GM18907 (cell line): ENCODE data around the gene RGCC.
"Not testable (repeated sequence)": the region's sequence is repeated elsewhere in the genome, so short reads cannot be mapped to it uniquely, and the experiment has no call there.

Source experiments
- ATAC-seq: cut with Tn5 transposase; IDR thresholded peaks from one replicate; pipeline ENCODE4 v1.9.1; 2021; ENCODE audit warnings: mild to moderate bottlenecking, moderate library complexity; ENCODE audit not compliant: unreplicated experiment

Gene RGCC, protein sequence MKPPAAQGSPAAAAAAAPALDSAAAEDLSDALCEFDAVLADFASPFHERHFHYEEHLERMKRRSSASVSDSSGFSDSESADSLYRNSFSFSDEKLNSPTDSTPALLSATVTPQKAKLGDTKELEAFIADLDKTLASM

DNA sequence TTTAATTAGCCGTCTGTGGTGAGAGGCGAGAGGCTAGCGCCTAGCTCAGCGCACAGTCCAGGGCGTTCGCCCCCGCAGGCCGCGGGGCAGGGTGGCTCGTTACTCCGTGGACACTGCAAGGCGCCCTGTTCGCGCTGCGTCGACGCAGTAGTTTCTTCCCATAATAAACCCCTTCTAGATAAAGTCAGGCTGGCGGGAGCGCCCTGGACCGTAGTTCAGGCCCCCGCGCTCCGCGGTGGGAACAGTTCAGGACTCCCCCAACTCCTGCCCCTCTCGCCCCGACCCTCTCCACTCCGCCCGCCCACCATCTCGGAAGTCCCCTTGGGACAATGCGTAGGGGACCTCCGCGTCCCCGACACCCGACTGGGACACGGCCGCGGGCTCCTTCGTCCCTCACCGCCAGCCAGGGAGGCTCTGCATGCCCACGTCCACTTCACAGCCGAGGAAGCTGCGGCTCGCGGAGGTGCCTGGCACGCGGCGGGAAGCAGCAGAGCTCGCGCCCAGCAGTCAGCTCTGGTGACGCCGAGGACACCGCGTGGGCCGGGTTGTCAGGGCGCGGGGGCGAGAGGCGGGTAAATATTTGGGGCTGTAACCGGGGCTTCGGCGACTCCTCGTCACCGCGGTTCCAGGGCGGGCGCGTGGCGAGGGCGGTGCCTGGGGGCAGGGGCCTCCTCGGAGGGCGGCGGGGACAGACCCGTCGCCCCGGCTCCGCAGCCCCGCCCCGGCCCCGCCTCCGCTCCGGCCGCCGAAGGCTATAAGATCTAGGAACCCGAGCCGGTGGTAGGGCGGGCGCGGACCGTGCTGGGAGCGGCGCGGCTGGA lies at the start of gene RGCC:
Gene RGCC (plus strand): TSS at position 783 of the 821 bp plus-strand sequence. CDS start 158 bp downstream, outside the sequence.
- peak; percentile 61 for ATAC-seq

- no peak for ATAC-seq
Measured at GRCh38 chr13:41408121-41408520, 49.2 kb upstream of the RGCC start.

- ATAC-seq: no peak
Measured at GRCh38 chr13:41408746-41409145, 48.6 kb upstream of the RGCC start.

DNA sequence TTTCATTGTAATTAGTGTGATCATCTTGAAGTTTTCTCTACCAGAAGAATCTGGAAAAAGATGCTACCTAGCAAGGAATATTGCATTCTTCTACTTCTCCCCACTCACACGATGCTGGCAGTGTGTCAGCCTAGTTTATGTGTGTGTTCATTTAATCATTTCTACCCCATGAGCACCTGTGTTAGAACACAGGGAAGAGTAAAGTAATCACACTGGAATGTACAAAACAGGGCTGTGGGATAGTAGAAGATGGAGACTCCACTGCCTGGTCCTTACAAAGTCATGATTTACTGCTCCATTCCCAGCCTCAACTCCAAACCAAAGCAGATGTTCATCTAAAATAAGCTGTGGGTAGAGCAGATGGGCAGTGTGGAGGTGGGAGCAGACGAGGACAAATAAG lies 47.7 kb upstream of the RGCC start:
- no peak for ATAC-seq

DNA sequence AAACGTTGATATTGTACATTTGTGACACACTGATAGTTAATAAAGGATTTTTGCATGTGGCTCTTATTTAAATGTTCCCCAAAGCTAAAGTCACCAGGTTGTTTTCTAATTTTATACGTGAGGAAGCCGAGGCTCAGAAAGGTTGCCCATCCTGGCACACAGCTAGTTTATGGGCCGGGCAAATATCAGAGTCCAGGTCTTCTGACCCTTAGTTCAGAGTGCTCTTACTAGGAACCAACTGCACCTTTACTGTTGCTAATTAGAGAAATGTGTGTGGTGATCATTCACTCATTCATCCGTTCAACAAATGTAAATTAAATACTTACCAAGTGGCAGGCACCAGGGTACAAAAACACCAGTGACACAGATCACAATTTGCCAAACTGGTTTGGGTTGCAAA lies 46.3 kb upstream of the RGCC start:
- no peak for ATAC-seq

DNA sequence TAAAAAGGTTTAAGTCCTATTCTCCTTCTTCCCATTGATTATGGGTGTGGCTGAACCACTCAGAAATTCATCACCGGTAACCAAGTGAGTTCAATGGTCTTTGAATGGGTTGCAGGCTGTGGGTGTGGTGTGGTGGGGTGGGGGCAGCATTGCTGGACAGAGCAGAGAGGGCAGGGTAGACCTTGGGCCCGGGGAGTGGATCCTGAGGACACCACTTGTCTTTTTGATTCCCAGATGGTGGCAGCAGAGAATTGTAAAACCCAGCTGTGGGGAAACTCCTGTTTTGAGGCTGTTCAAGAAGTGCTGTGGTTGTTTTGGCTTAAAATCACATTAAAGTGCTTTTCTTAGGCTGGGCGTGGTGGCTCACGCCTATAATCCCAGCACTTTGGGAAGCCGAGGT lies 45.8 kb upstream of the RGCC start:
- no peak for ATAC-seq

GRCh38 chr13:41413872-41414271 lies 43.5 kb upstream of the RGCC start:
- no peak for ATAC-seq

DNA sequence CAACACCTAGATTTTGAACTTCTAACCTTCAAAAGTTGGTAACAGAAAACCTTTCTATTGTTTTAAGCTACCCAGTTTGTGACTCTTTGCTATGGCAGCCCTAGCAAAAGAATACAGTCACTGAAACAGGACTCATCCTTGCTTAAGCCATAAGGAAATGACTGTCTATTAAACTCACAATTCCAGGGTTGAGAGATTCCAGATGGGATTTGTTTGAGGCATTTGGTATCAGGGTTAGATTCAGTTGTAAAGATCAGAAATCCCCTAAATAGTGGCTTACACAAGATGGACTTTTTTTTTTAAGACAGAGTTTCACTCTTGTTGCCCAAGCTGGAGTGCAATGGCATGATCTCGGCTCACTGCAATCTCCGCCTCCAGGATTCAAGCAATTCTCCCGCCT lies 41.1 kb upstream of the RGCC start:
- no peak for ATAC-seq

- ATAC-seq: no peak
Measured at GRCh38 chr13:41418027-41418426, 39.3 kb upstream of the RGCC start.

DNA sequence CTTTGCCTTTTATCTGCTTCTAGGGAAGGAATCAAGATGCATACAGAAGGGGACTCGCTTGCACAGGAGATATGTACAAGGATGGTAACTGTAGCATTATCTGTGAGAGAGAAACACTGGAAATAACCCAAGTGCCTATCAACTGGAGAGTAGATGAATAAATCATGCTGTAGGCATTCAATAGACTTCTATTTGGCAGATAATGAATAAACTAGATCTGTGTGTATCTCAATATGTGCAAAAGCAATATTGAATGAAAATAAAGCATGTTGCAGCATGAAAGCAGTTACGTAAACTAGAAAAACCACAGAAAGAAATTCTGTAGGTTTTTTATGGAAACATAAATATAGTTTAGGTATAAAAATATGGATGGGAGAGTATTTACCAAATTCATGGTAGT lies 38.6 kb upstream of the RGCC start:
- no peak for ATAC-seq

DNA sequence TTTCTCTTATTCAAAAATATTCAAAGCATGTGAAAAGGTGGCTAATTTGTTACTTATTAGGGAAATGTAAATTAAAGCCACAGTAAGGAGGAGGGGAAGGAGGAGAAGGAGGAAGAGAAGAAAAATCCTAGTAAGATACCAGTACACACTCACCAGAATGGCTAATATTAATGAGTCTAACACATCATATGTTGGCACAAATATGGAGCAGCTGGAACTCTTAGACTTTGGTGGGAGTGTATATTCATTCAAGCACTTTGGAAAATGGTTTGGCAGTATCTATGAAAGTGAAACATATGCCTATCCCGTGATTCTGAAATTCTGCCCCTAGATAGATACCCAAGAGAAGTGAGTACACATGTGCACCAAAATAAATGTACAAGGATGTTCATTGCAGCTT lies 38.1 kb upstream of the RGCC start:
- ATAC-seq: no peak

DNA sequence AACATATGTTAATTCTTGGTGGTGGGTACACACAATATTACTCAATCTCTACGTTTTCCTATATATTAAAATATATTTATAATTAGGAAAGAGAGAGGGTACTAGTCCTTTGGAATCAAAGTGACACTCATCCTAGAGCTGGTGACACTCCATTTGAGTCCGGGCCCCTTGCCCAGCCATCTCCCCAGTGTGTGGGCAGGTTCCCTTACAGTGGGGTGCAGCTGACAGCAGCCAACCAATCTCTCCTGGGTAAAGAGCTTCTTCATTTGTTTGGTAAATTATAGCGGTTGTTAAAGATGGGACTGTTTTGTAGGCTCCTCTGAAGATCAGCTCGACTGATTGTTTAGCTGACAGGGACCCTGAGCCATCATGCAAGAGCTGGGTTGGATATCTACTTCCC lies 37.2 kb upstream of the RGCC start:
- ATAC-seq: no peak

DNA sequence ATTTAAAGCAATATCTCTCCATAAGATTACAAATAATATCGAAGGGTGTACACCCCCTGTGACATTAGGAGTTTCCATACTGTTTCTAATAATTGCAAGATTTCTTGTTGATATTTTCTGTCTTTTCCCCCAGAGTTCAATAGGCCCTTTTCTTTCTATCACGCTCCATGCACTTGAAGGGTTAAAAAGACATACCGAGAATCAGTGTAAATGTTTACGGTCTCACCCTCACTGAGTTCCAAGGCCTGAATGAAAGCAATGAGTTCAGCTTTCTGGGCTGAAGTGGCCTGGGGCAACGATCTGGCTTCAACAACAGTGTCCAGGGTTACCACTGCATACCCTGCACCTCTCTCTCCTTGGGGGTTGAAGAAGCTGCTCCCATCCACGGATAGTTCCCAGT lies 36.0 kb upstream of the RGCC start:
- not testable (repeated sequence) for ATAC-seq

GRCh38 chr13:41421983-41422382 lies 35.4 kb upstream of the RGCC start:
- not testable (repeated sequence) for ATAC-seq

- not testable (repeated sequence) for ATAC-seq
Measured at GRCh38 chr13:41423259-41423658, 34.1 kb upstream of the RGCC start.

DNA sequence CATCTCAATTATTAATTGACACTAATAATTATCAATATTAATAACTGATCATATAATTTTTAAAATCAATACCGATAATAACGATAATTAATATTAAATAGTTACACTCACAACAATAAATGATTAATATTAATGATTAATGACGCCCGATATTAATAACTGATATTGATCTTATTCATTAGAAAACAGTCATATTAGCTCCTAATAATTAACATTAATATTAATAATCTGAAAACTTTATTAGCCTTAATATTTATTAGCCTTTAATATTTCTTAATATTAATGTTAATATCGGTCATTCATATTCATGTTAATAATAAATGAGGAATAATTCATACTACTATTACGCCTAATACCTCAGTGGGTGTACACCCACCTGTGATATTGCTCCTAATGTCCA lies 32.7 kb upstream of the RGCC start:
- not testable (repeated sequence) for ATAC-seq

DNA sequence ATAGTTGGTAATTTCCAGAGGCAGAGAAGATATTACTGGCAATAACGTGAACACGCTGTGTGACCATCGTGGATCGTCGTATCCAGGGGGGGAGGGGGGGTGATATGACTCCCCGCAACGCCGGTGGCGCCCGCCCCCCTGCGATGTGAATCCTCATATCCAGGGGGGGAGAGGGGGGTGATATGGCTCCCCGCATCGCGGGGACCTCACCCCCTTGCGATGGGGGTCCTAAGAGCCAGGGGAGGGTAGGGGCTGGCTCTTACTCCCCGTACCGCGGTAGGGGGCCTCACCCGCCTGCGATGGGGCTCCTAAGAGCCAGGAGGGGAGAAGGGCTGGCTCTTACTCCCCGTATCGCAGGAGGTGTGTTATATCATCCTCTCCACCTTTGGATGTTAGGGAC lies 31.3 kb upstream of the RGCC start:
- no peak for ATAC-seq

GRCh38 chr13:41427666-41428065 lies 29.7 kb upstream of the RGCC start:
- ATAC-seq: no peak

GRCh38 chr13:41428155-41428554 lies 29.2 kb upstream of the RGCC start:
- ATAC-seq: no peak

DNA sequence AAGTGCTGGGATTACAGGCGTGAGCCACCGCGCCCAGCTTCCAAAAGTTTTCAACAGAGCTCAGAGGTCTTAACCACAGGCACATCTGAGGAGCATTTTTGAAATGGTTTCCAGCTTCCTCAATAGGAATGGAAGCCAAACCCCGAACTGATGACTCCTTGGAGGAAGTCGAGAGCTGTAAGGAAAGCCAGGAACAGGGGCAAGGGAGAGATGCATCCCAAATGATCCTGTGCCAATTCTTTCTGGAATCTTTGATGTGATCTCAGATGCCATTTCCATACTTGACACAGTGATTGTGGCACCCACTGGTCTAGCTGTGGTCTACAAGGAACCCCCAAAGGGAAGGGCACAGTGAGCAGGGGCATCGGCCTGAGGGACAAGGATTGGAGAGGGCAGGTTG lies 23.3 kb upstream of the RGCC start:
- not testable (repeated sequence) for ATAC-seq

- ATAC-seq: no peak
Measured at GRCh38 chr13:41434831-41435520, 22.4 kb upstream of the RGCC start.

DNA sequence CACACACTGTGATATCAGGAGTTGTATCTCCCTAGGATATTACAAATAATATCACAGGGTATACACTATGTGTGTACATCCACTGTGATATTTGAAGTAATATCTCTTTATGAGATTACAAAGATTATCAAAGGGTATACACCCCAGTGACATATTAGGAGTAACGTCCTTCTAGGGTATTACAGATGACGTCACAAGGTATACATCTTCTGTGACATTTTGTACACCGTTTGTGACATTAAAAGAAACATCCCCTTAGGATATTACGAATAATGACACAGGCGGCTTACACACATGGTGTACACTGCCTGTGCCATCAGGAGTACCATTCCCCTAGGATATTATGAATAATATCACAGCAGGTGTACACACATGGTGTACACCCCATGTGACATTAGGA lies 13.4 kb upstream of the RGCC start:
- ATAC-seq: no peak
